Keratinocyte (primary cell): ENCODE results near the gene LINC00237. TPM values are rescaled to one million over a fixed set of nuclear protein-coding genes. Genes with fewer than 3 reads are reported as not detected.

Experiments
- DNase-seq: peaks from one replicate; pipeline ENCODE4 v3.0.0-alpha.2; 2011; ENCODE audit warnings: low read depth, missing footprints, low spot score
- FAIRE-seq: peaks from 2 replicates; lab custom pipeline; 2011; peaks lifted over from hg19 to GRCh38; lab: Jason Lieb, UNC
- H2AFZ ChIP-seq: 2 replicates; pipeline ENCODE4 v1.6.0; 2012; ENCODE audit warnings: low read length, control low read depth, inconsistent platforms; ENCODE audit not compliant: control insufficient read depth
- H3K27ac ChIP-seq: 2 replicates; pipeline ENCODE4 v1.5.1; 2011; ENCODE audit warnings: low read length; ENCODE audit not compliant: control insufficient read depth, insufficient read depth
- H3K27me3 ChIP-seq: 3 replicates; pipeline ENCODE4 v1.6.0; 2011; ENCODE audit warnings: low read length; ENCODE audit not compliant: control insufficient read depth, insufficient read depth; ENCODE audit errors: extremely low read depth
- H3K36me3 ChIP-seq, 2 experiments: 2 replicates in 1 of 2; 3 replicates in 1 of 2; pipeline ENCODE4 v1.5.1; 2011; ENCODE audit warnings: low read length in 2 of 2, mild to moderate bottlenecking in 1 of 2; ENCODE audit not compliant: control insufficient read depth in 2 of 2, insufficient read depth in 2 of 2; ENCODE audit errors: extremely low read depth in 1 of 2
- H3K4me1 ChIP-seq: 3 replicates; pipeline ENCODE4 v1.5.1; 2011; ENCODE audit warnings: low read length; ENCODE audit not compliant: control insufficient read depth, insufficient read depth; ENCODE audit errors: extremely low read depth
- H3K4me2 ChIP-seq: 3 replicates; pipeline ENCODE4 v1.6.0; 2011; ENCODE audit warnings: low read depth, low read length; ENCODE audit not compliant: control insufficient read depth, insufficient read depth; ENCODE audit errors: extremely low read depth
- H3K4me3 ChIP-seq, 3 experiments: fragments of 200-600 bp in 1 of 3; sonication (generic) in 1 of 3; 2 replicates in 2 of 3; 3 replicates in 1 of 3; pipeline ENCODE4 v1.5.1; 2011 to 2016; ENCODE audit warnings: low read length in 3 of 3, mild to moderate bottlenecking in 3 of 3, control low read depth in 2 of 3, inconsistent platforms in 1 of 3, low read depth in 1 of 3, mixed read lengths in 1 of 3, mixed run types in 1 of 3, moderate library complexity in 1 of 3; ENCODE audit not compliant: control insufficient read depth in 2 of 3, insufficient read depth in 2 of 3; ENCODE audit errors: extremely low read depth in 1 of 3
- H3K79me2 ChIP-seq: 2 replicates; pipeline ENCODE4 v1.6.0; 2012; ENCODE audit warnings: low read length; ENCODE audit not compliant: control insufficient read depth, insufficient read depth
- H3K9ac ChIP-seq: 3 replicates; pipeline ENCODE4 v1.6.0; 2011; ENCODE audit warnings: low read length; ENCODE audit not compliant: control insufficient read depth, insufficient read depth; ENCODE audit errors: extremely low read depth
- H3K9me1 ChIP-seq: 3 replicates; pipeline ENCODE4 v1.6.0; 2011; ENCODE audit warnings: low read length; ENCODE audit not compliant: control insufficient read depth, insufficient read depth; ENCODE audit errors: extremely low read depth
- H3K9me3 ChIP-seq: 2 replicates; pipeline ENCODE4 v1.5.1; 2012; ENCODE audit warnings: low read depth, low read length; ENCODE audit not compliant: control insufficient read depth
- H4K20me1 ChIP-seq: 3 replicates; pipeline ENCODE4 v1.6.0; 2011; ENCODE audit warnings: low read length; ENCODE audit not compliant: control insufficient read depth, insufficient read depth; ENCODE audit errors: extremely low read depth
- CTCF ChIP-seq, 3 experiments: IDR thresholded peaks in 1 of 3; conservative IDR thresholded peaks in 1 of 3; optimal IDR thresholded peaks in 1 of 3; 2 replicates in 2 of 3; 3 replicates in 1 of 3; pipeline versions ENCODE3 to v1.5.1; 2011; ENCODE audit warnings: low read length in 3 of 3, mild to moderate bottlenecking in 3 of 3, moderate library complexity in 2 of 3, control low read depth in 1 of 3, inconsistent platforms in 1 of 3; ENCODE audit not compliant: insufficient read depth in 2 of 3; ENCODE audit errors: extremely low read depth in 1 of 3
- EZH2 ChIP-seq: IDR thresholded peaks from one replicate; pipeline ENCODE4 v1.6.1; 2012; ENCODE audit warnings: inconsistent platforms, mild to moderate bottlenecking, low read length, moderate library complexity
- dilution Hi-C: fragments of 300-500 bp; cut with MboI; formaldehyde crosslinking; loops from one replicate; pipeline ENCODE4 v1.7.0; 2020; ENCODE audit warnings: low sequenced_read_pairs; ENCODE audit not compliant: extremely low pct_ligation_motif_present
- polyA plus RNA-seq, 5 experiments: library from polyadenylated mRNA; depleted of rRNA in 3 of 5; stranded (reverse) in 3 of 5; stranded (forward) in 1 of 5; unstranded in 1 of 5; fragments of >200 nt; gene quantifications; 1 replicate in 1 of 5; 2 replicates in 3 of 5; 3 replicates in 1 of 5; pipeline versions ENCODE4 v1.2.1 to v1.2.3, GENCODE V29; 2011 to 2012; ENCODE audit warnings: missing spikeins in 2 of 5, low read depth in 1 of 5, low replicate concordance in 1 of 5

The LINC00237 gene
- polyA plus RNA-seq, 1 donor (not counting 4 experiments of a cell fraction or from before 2014, with no cell fraction given) = not detected

- FAIRE-seq (no peak), DNase-seq (no peak)
- Histone ChIP-seq H3K4me3 (no peak overlapping the region), H2AFZ (no peak overlapping the region), H3K4me1 (no peaks in the 10 kb centered on the region), H3K36me3 (no peaks in the 10 kb centered on the region), H3K9ac (no peak overlapping the region), H4K20me1 (no peaks in the 10 kb centered on the region), H3K27ac (no peak overlapping the region), H3K9me3 (no peaks in the 10 kb centered on the region), H3K9me1 (no peaks in the 10 kb centered on the region), H3K79me2 (no peaks in the 10 kb centered on the region), H3K27me3 (peaks cover 4% of the 10 kb centered on the region), H3K4me2 (no peak overlapping the region)
- TF ChIP-seq EZH2 (no peak), CTCF (optimal IDR thresholded peaks at IDR 0.05 in 1 of 3, IDR thresholded peaks at IDR 0.05 in 1 of 3, conservative IDR thresholded peaks at IDR 0.05 in 1 of 3; ENCODE audit: extremely low read depth in 1 of 3, insufficient read depth in 2 of 3, low read length in 3 of 3) (peak; percentile 52 to 72 (median 56))
- dilution Hi-C loops = no loop called here
Observed at GRCh38 chr20:21048841-21049273, 57.3 kb downstream of the LINC00237 start.

- Histone ChIP-seq H3K4me1 (no peaks in the 10 kb centered on the region), H4K20me1 (no peaks in the 10 kb centered on the region), H3K36me3 (no peaks in the 10 kb centered on the region), H3K9me3 (no peaks in the 10 kb centered on the region), H3K27me3 (peaks cover 4% of the 10 kb centered on the region), H3K9me1 (no peaks in the 10 kb centered on the region), H2AFZ (no peak overlapping the region), H3K9ac (no peak overlapping the region), H3K4me2 (no peak overlapping the region), H3K79me2 (no peaks in the 10 kb centered on the region), H3K4me3 (no peak overlapping the region), H3K27ac (no peak overlapping the region)
- FAIRE-seq (no peak), DNase-seq (no peak)
- dilution Hi-C loops = no loop called here
- no peak for TF ChIP-seq EZH2
- TF ChIP-seq CTCF (optimal IDR thresholded peaks at IDR 0.05 in 1 of 3, IDR thresholded peaks at IDR 0.05 in 1 of 3, conservative IDR thresholded peaks at IDR 0.05 in 1 of 3; ENCODE audit: extremely low read depth in 1 of 3, insufficient read depth in 2 of 3, low read length in 3 of 3) = no peak
Observed at GRCh38 chr20:21047981-21048380, 58.2 kb downstream of the LINC00237 start.
